ENCODE results near the gene ARHGAP15. TPM values are rescaled to one million over a fixed set of nuclear protein-coding genes. Genes with fewer than 3 reads are reported as not detected.

The ARHGAP15 gene
- total RNA-seq, 1 donor from 2014 or later: not detected

GRCh38 chr2:143740431-143740830, 611.2 kb downstream of the ARHGAP15 start:
- Histone ChIP-seq H3K9me3 (ENCODE audit: insufficient read depth, low read depth, low read length) (no peaks in the 10 kb centered on the region), H3K36me3 (ENCODE audit: insufficient read depth, low read length) (no peaks in the 10 kb centered on the region), H3K4me1 (ENCODE audit: insufficient read depth, low read length) (no peaks in the 10 kb centered on the region), H3K4me2 (ENCODE audit: low read length) (no peak overlapping the region), H3K79me2 (ENCODE audit: insufficient read depth, low read length) (no peaks in the 10 kb centered on the region), H3K4me3 (ENCODE audit: insufficient read depth, low read depth, low read length) (no peak overlapping the region), H3K27ac (ENCODE audit: low read depth, low read length) (no peak overlapping the region), H3K9ac (ENCODE audit: low read length) (no peak overlapping the region), H2AFZ (ENCODE audit: low read depth, low read length) (no peak overlapping the region), H4K20me1 (ENCODE audit: insufficient read depth, low read length) (no peaks in the 10 kb centered on the region), H3K27me3 (ENCODE audit: insufficient read depth, low read length) (no peaks in the 10 kb centered on the region)
- Mint-ChIP-seq H3K27me3 (ENCODE audit: low read depth, unreplicated experiment) (no peaks in the 10 kb centered on the region), H3K4me3 (ENCODE audit: unreplicated experiment) (no peak overlapping the region), H3K4me1 (ENCODE audit: low read depth, unreplicated experiment) (peaks cover 11% of the 10 kb centered on the region), H3K27ac (ENCODE audit: unreplicated experiment) (no peak overlapping the region), H3K9me3 (ENCODE audit: unreplicated experiment) (peaks cover 3% of the 10 kb centered on the region), H3K36me3 (ENCODE audit: low read depth, unreplicated experiment) (no peaks in the 10 kb centered on the region)
- DNase-seq (ENCODE audit: low read depth) (no peak), FAIRE-seq (no peak)
- TF ChIP-seq EZH2 (IDR thresholded peaks at IDR 0.05; ENCODE audit: insufficient read depth, low read length): no peak
- TF ChIP-seq CTCF (IDR thresholded peaks at IDR 0.05; ENCODE audit: insufficient read depth, low read depth, low read length): no peak

- H3K36me3 Mint-ChIP-seq (ENCODE audit: low read depth, unreplicated experiment): no peaks in the 10 kb centered on the region
- TF ChIP-seq CTCF (IDR thresholded peaks at IDR 0.05; ENCODE audit: insufficient read depth, low read depth, low read length): no peak
- TF ChIP-seq EZH2 (IDR thresholded peaks at IDR 0.05; ENCODE audit: insufficient read depth, low read length): no peak
Measured at GRCh38 chr2:143741205-143741604, 612.0 kb downstream of the ARHGAP15 start.

GRCh38 chr2:143742581-143742980, 613.4 kb downstream of the ARHGAP15 start:
- H3K4me1 Mint-ChIP-seq (ENCODE audit: low read depth, unreplicated experiment): peaks cover 11% of the 10 kb centered on the region
- FAIRE-seq (no peak), DNase-seq (ENCODE audit: low read depth) (no peak)
- no peaks in the 10 kb centered on the region for H3K9me3 ChIP-seq (ENCODE audit: insufficient read depth, low read depth, low read length)
- H3K79me2 ChIP-seq (ENCODE audit: insufficient read depth, low read length): no peaks in the 10 kb centered on the region
- no peak overlapping the region for H3K4me2 ChIP-seq (ENCODE audit: low read length)
- H3K9ac ChIP-seq (ENCODE audit: low read length): no peak overlapping the region
- no peaks in the 10 kb centered on the region for H3K36me3 ChIP-seq (ENCODE audit: insufficient read depth, low read length)
- H3K27me3 Mint-ChIP-seq (ENCODE audit: low read depth, unreplicated experiment): no peaks in the 10 kb centered on the region
- no peak overlapping the region for H3K4me3 Mint-ChIP-seq (ENCODE audit: unreplicated experiment)
- H3K9me3 Mint-ChIP-seq (ENCODE audit: unreplicated experiment): peaks cover 3% of the 10 kb centered on the region
- no peak overlapping the region for H3K27ac ChIP-seq (ENCODE audit: low read depth, low read length)
- H3K27me3 ChIP-seq (ENCODE audit: insufficient read depth, low read length): no peaks in the 10 kb centered on the region
- no peaks in the 10 kb centered on the region for H3K4me1 ChIP-seq (ENCODE audit: insufficient read depth, low read length)
- H3K36me3 Mint-ChIP-seq (ENCODE audit: low read depth, unreplicated experiment): no peaks in the 10 kb centered on the region
- H2AFZ ChIP-seq (ENCODE audit: low read depth, low read length): no peak overlapping the region
- H3K27ac Mint-ChIP-seq (ENCODE audit: unreplicated experiment): peak overlapping the region; percentile 41
- no peak for TF ChIP-seq EZH2 (IDR thresholded peaks at IDR 0.05; ENCODE audit: insufficient read depth, low read length)
- no peak for TF ChIP-seq CTCF (IDR thresholded peaks at IDR 0.05; ENCODE audit: insufficient read depth, low read depth, low read length)
- H4K20me1 ChIP-seq (ENCODE audit: insufficient read depth, low read length): no peaks in the 10 kb centered on the region
- H3K4me3 ChIP-seq (ENCODE audit: insufficient read depth, low read depth, low read length): no peak overlapping the region

More at GRCh38 chr2:143741205-143741604, 612.0 kb downstream of the ARHGAP15 start:
- Histone ChIP-seq H4K20me1 (ENCODE audit: insufficient read depth, low read length) (no peaks in the 10 kb centered on the region), H3K36me3 (ENCODE audit: insufficient read depth, low read length) (no peaks in the 10 kb centered on the region), H3K4me1 (ENCODE audit: insufficient read depth, low read length) (no peaks in the 10 kb centered on the region), H3K27ac (ENCODE audit: low read depth, low read length) (no peak overlapping the region), H3K79me2 (ENCODE audit: insufficient read depth, low read length) (no peaks in the 10 kb centered on the region), H3K9me3 (ENCODE audit: insufficient read depth, low read depth, low read length) (no peaks in the 10 kb centered on the region), H2AFZ (ENCODE audit: low read depth, low read length) (no peak overlapping the region), H3K27me3 (ENCODE audit: insufficient read depth, low read length) (no peaks in the 10 kb centered on the region), H3K9ac (ENCODE audit: low read length) (no peak overlapping the region), H3K4me3 (ENCODE audit: insufficient read depth, low read depth, low read length) (no peak overlapping the region), H3K4me2 (ENCODE audit: low read length) (no peak overlapping the region)
- FAIRE-seq (no peak), DNase-seq (ENCODE audit: low read depth) (no peak)
- Mint-ChIP-seq H3K4me3 (ENCODE audit: unreplicated experiment) (no peak overlapping the region), H3K27ac (ENCODE audit: unreplicated experiment) (no peak overlapping the region), H3K9me3 (ENCODE audit: unreplicated experiment) (peaks cover 3% of the 10 kb centered on the region), H3K27me3 (ENCODE audit: low read depth, unreplicated experiment) (no peaks in the 10 kb centered on the region), H3K4me1 (ENCODE audit: low read depth, unreplicated experiment) (peaks cover 11% of the 10 kb centered on the region)
